SK-N-SH treated with all-trans-retinoic acid at 6 μM for 48 hours (cell line): ENCODE results near the gene HSD17B1.

ENCODE experiments used
- ATAC-seq: fragments of 200-7000 bp; cut with Tn5 transposase; 3 replicates; pipeline ENCODE4 v1.9.1; 2020; ENCODE audit warnings: mild to moderate bottlenecking, moderate library complexity
- ARNTL ChIP-seq: fragments of 450-650 bp; formaldehyde crosslinking; IDR thresholded peaks from 2 replicates; pipeline ENCODE4 v1.5.0; 2020; ENCODE audit warnings: low read depth, mild to moderate bottlenecking, moderate library complexity, borderline replicate concordance
- BACH2 ChIP-seq: fragments of 250-450 bp; sonication (Bioruptor Pico); IDR thresholded peaks from 2 replicates; pipeline ENCODE4 v1.9.0; 2021; ENCODE audit warnings: mild to moderate bottlenecking, borderline replicate concordance
- CSDC2 ChIP-seq: fragments of 250-450 bp; sonication (Bioruptor Pico); IDR thresholded peaks from 2 replicates; pipeline ENCODE4 v1.5.0; 2020; ENCODE audit warnings: mild to moderate bottlenecking, moderate library complexity
- ESRRG ChIP-seq: fragments of 250-450 bp; sonication (Bioruptor Pico); IDR thresholded peaks from 2 replicates; pipeline ENCODE4 v1.6.1; 2021; ENCODE audit warnings: mild to moderate bottlenecking
- GLIS3 ChIP-seq: fragments of 250-450 bp; sonication (Bioruptor Pico); IDR thresholded peaks from 2 replicates; pipeline ENCODE4 v1.5.0; 2020; ENCODE audit warnings: mild to moderate bottlenecking, moderate library complexity
- ISL1 ChIP-seq: fragments of 250-450 bp; sonication (Bioruptor Pico); IDR thresholded peaks from 2 replicates; pipeline ENCODE4 v2.1.2; 2022; ENCODE audit warnings: mild to moderate bottlenecking, moderate library complexity
- OSR1 ChIP-seq: fragments of 250-450 bp; sonication (Bioruptor Pico); IDR thresholded peaks from 2 replicates; pipeline ENCODE4 v1.8.0; 2022; ENCODE audit warnings: moderate library complexity, mild to moderate bottlenecking, inconsistent platforms
- PPARA ChIP-seq: fragments of 250-450 bp; sonication (Bioruptor Pico); IDR thresholded peaks from 2 replicates; pipeline ENCODE4 v1.5.0; 2020; ENCODE audit warnings: mild to moderate bottlenecking, borderline replicate concordance
- RARB ChIP-seq: fragments of 250-450 bp; sonication (Bioruptor Pico); IDR thresholded peaks from 2 replicates; pipeline ENCODE4 v1.8.0; 2021; ENCODE audit warnings: mild to moderate bottlenecking, moderate library complexity
- SNAI2 ChIP-seq: fragments of 250-450 bp; sonication (Bioruptor Pico); IDR thresholded peaks from 2 replicates; pipeline ENCODE4 v1.5.0; 2020; ENCODE audit warnings: mild to moderate bottlenecking, moderate library complexity
- TCF4 ChIP-seq: fragments of 250-450 bp; sonication (Bioruptor Pico); IDR thresholded peaks from 2 replicates; pipeline ENCODE4 v1.8.0; 2021; ENCODE audit warnings: mild to moderate bottlenecking, moderate library complexity, borderline replicate concordance
- TOX ChIP-seq: fragments of 250-450 bp; sonication (Bioruptor Pico); IDR thresholded peaks from 2 replicates; pipeline ENCODE4 v1.8.0; 2021; ENCODE audit warnings: mild to moderate bottlenecking, moderate library complexity, borderline replicate concordance
- ZC3H10 ChIP-seq: fragments of 250-450 bp; sonication (Bioruptor Pico); IDR thresholded peaks from 2 replicates; pipeline ENCODE4 v1.5.1; 2021; ENCODE audit warnings: mild to moderate bottlenecking, moderate library complexity
- ZFP3 ChIP-seq: fragments of 250-450 bp; sonication (Bioruptor Pico); IDR thresholded peaks from 2 replicates; pipeline ENCODE4 v1.5.0; 2020; ENCODE audit warnings: mild to moderate bottlenecking, moderate library complexity
- ZFP30 ChIP-seq: fragments of 450-650 bp; formaldehyde crosslinking; IDR thresholded peaks from 2 replicates; pipeline ENCODE4 v1.5.0; 2022; ENCODE audit warnings: mild to moderate bottlenecking, moderate library complexity
- ZNF565 ChIP-seq: fragments of 450-650 bp; formaldehyde crosslinking; conservative IDR thresholded peaks from 2 replicates; pipeline ENCODE4 v1.5.0; 2020; ENCODE audit warnings: low read depth, mild to moderate bottlenecking, moderate library complexity
- ZNF70 ChIP-seq: fragments of 450-650 bp; formaldehyde crosslinking; IDR thresholded peaks from 2 replicates; pipeline ENCODE4 v1.5.0; 2020; ENCODE audit warnings: mild to moderate bottlenecking, moderate library complexity
- ZNF8 ChIP-seq: fragments of 450-650 bp; formaldehyde crosslinking; IDR thresholded peaks from 2 replicates; pipeline ENCODE4 v1.5.0; 2020; ENCODE audit warnings: mild to moderate bottlenecking, moderate library complexity
- TF ChIP-seq, protein P1 (sequence below): fragments of 250-450 bp; sonication (Bioruptor Pico); IDR thresholded peaks from 2 replicates; pipeline ENCODE4 v1.8.0; 2021; ENCODE audit warnings: low read depth, mild to moderate bottlenecking, moderate library complexity, borderline replicate concordance
- TF ChIP-seq, protein P2 (sequence below): fragments of 250-450 bp; sonication (Bioruptor Pico); IDR thresholded peaks from 2 replicates; pipeline ENCODE4 v1.5.1; 2020; ENCODE audit warnings: low read depth, mild to moderate bottlenecking, moderate library complexity
- TF ChIP-seq, protein P3 (sequence below): fragments of 250-450 bp; sonication (Bioruptor Pico); IDR thresholded peaks from 2 replicates; pipeline ENCODE4 v1.5.1; 2021; ENCODE audit warnings: mild to moderate bottlenecking, moderate library complexity
- TF ChIP-seq, protein P4 (sequence below): fragments of 250-450 bp; sonication (Bioruptor Pico); IDR thresholded peaks from 2 replicates; pipeline ENCODE4 v1.8.0; 2020; ENCODE audit warnings: mild to moderate bottlenecking, moderate library complexity, borderline replicate concordance
- TF ChIP-seq, protein P5 (sequence below): fragments of 250-450 bp; sonication (Bioruptor Pico); IDR thresholded peaks from 2 replicates; pipeline ENCODE4 v1.5.0; 2020; ENCODE audit warnings: mild to moderate bottlenecking, moderate library complexity

HSD17B1 gene

DNA sequence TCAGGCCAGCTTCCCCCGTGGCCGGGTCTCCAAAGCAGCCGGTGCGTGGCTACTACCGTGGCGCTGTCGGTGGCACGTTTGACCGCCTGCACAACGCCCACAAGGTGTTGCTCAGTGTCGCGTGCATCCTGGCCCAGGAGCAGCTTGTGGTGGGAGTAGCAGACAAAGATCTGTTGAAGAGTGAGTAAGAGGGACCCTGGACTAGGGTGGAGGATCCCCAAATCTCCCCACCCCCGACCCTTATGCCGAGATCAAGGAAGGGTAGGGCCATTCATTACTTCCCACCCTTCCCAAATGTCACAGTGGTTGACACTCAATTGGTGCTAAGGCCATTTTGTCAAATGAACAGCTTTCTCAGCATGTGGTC, 10.4 kb downstream of the HSD17B1 start:
- no peak for ATAC-seq
- TF ChIP-seq CSDC2 (CRISPR knock-in tag) (no peak), ZC3H10 (no peak), ZNF70 (CRISPR knock-in tag) (no peak), ZNF8 (CRISPR knock-in tag) (no peak), ZFP30 (no peak), ARNTL (CRISPR knock-in tag) (no peak), OSR1 (CRISPR knock-in tag) (no peak), BACH2 (CRISPR knock-in tag) (no peak), SNAI2 (no peak), ISL1 (CRISPR knock-in tag) (no peak), TCF4 (no peak), GLIS3 (CRISPR knock-in tag) (no peak)
- TF ChIP-seq, protein P1, sequence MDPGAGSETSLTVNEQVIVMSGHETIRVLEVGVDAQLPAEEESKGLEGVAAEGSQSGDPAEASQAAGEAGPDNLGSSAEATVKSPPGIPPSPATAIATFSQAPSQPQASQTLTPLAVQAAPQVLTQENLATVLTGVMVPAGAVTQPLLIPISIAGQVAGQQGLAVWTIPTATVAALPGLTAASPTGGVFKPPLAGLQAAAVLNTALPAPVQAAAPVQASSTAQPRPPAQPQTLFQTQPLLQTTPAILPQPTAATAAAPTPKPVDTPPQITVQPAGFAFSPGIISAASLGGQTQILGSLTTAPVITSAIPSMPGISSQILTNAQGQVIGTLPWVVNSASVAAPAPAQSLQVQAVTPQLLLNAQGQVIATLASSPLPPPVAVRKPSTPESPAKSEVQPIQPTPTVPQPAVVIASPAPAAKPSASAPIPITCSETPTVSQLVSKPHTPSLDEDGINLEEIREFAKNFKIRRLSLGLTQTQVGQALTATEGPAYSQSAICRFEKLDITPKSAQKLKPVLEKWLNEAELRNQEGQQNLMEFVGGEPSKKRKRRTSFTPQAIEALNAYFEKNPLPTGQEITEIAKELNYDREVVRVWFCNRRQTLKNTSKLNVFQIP = no peak

DNA sequence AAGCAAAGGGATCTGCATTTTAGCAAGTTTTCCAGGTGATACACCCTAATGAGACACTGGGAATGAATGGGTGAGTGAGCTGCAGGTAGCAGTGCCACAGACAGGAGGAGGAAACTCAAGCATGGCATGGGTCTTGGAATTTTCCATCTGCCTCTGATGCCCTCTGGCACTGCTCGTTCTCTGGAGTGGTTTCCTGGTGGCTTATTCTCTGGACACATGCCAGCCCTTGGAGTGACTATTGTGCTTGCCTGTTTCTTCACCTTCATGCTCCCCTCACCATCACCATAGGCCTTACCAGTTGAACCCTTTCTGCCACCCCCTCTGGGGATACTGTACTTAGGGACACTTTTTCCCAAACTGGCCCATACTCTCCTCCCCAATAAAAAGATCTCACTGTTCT, 10.8 kb downstream of the HSD17B1 start:
- TF ChIP-seq SNAI2 (no peak), ARNTL (CRISPR knock-in tag) (no peak), ZFP30 (no peak), ZC3H10 (no peak)
- TF ChIP-seq, protein P2, sequence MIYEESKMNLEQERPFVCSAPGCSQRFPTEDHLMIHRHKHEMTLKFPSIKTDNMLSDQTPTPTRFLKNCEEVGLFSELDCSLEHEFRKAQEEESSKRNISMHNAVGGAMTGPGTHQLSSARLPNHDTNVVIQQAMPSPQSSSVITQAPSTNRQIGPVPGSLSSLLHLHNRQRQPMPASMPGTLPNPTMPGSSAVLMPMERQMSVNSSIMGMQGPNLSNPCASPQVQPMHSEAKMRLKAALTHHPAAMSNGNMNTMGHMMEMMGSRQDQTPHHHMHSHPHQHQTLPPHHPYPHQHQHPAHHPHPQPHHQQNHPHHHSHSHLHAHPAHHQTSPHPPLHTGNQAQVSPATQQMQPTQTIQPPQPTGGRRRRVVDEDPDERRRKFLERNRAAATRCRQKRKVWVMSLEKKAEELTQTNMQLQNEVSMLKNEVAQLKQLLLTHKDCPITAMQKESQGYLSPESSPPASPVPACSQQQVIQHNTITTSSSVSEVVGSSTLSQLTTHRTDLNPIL (CRISPR knock-in tag) = no peak
- TF ChIP-seq, protein P3, sequence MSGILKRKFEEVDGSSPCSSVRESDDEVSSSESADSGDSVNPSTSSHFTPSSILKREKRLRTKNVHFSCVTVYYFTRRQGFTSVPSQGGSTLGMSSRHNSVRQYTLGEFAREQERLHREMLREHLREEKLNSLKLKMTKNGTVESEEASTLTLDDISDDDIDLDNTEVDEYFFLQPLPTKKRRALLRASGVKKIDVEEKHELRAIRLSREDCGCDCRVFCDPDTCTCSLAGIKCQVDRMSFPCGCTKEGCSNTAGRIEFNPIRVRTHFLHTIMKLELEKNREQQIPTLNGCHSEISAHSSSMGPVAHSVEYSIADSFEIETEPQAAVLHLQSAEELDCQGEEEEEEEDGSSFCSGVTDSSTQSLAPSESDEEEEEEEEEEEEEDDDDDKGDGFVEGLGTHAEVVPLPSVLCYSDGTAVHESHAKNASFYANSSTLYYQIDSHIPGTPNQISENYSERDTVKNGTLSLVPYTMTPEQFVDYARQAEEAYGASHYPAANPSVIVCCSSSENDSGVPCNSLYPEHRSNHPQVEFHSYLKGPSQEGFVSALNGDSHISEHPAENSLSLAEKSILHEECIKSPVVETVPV (CRISPR knock-in tag) = no peak
- no peak for ATAC-seq

DNA sequence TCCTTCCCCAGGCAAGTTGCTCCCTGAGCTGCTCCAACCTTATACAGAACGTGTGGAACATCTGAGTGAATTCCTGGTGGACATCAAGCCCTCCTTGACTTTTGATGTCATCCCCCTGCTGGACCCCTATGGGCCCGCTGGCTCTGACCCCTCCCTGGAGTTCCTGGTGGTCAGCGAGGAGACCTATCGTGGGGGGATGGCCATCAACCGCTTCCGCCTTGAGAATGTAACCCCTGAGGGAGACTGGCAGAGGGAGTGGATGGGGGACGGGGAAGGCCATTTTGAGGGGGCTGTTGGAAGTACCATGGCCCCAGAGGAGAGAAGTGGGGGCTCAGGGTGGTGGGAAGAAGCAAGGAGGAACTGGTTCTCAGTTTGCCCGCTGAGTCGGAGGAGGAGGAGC, 11.2 kb downstream of the HSD17B1 start:
- no peak for ATAC-seq
- TF ChIP-seq, protein P1 = no peak
- TF ChIP-seq TOX (CRISPR knock-in tag) (no peak), ZFP3 (CRISPR knock-in tag) (no peak), BACH2 (CRISPR knock-in tag) (no peak), CSDC2 (CRISPR knock-in tag) (no peak), ISL1 (CRISPR knock-in tag) (no peak), ARNTL (CRISPR knock-in tag) (no peak), PPARA (no peak), ZNF70 (CRISPR knock-in tag) (no peak), RARB (CRISPR knock-in tag) (no peak), ESRRG (no peak), ZNF8 (CRISPR knock-in tag) (no peak), ZNF565 (CRISPR knock-in tag) (no peak), GLIS3 (CRISPR knock-in tag) (no peak), ZFP30 (no peak)
- TF ChIP-seq, protein P2 (CRISPR knock-in tag) = no peak
- TF ChIP-seq, protein P3 (CRISPR knock-in tag) = no peak
- TF ChIP-seq, protein P4, sequence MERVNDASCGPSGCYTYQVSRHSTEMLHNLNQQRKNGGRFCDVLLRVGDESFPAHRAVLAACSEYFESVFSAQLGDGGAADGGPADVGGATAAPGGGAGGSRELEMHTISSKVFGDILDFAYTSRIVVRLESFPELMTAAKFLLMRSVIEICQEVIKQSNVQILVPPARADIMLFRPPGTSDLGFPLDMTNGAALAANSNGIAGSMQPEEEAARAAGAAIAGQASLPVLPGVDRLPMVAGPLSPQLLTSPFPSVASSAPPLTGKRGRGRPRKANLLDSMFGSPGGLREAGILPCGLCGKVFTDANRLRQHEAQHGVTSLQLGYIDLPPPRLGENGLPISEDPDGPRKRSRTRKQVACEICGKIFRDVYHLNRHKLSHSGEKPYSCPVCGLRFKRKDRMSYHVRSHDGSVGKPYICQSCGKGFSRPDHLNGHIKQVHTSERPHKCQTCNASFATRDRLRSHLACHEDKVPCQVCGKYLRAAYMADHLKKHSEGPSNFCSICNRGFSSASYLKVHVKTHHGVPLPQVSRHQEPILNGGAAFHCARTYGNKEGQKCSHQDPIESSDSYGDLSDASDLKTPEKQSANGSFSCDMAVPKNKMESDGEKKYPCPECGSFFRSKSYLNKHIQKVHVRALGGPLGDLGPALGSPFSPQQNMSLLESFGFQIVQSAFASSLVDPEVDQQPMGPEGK (CRISPR knock-in tag) = no peak
- TF ChIP-seq, protein P5, sequence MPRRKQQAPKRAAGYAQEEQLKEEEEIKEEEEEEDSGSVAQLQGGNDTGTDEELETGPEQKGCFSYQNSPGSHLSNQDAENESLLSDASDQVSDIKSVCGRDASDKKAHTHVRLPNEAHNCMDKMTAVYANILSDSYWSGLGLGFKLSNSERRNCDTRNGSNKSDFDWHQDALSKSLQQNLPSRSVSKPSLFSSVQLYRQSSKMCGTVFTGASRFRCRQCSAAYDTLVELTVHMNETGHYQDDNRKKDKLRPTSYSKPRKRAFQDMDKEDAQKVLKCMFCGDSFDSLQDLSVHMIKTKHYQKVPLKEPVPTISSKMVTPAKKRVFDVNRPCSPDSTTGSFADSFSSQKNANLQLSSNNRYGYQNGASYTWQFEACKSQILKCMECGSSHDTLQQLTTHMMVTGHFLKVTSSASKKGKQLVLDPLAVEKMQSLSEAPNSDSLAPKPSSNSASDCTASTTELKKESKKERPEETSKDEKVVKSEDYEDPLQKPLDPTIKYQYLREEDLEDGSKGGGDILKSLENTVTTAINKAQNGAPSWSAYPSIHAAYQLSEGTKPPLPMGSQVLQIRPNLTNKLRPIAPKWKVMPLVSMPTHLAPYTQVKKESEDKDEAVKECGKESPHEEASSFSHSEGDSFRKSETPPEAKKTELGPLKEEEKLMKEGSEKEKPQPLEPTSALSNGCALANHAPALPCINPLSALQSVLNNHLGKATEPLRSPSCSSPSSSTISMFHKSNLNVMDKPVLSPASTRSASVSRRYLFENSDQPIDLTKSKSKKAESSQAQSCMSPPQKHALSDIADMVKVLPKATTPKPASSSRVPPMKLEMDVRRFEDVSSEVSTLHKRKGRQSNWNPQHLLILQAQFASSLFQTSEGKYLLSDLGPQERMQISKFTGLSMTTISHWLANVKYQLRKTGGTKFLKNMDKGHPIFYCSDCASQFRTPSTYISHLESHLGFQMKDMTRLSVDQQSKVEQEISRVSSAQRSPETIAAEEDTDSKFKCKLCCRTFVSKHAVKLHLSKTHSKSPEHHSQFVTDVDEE = no peak
